ENCODE results near the gene STOX1. TPM values are rescaled to one million over a fixed set of nuclear protein-coding genes. Genes with fewer than 3 reads are reported as not detected.

Gene STOX1
- polyA plus RNA-seq, 1 donor from 2014 or later = 1.2 TPM

DNA sequence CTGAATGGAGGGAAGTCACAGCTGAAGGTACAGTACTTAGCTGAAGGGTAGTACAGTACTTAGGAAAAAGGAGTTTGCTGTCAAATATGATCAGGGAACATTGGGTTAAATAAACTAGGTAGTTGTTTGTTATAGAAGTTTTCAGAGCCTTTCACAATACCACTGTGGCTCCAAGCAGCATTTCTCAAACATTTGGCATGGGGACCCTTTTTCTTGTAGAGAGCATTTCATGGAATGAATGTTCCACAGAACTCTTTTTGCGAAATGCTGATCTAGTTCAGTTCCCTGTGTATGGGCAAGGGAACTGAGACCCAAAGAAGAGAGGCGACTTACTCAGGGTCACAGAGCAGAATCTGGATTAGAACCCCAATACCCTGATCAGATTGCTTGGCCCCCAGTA lies 42.3 kb downstream of the STOX1 start:
- Histone ChIP-seq H3K4me2 (ENCODE audit: low read length) (no peak overlapping the region), H2AFZ (ENCODE audit: low read depth, low read length) (no peak overlapping the region), H4K20me1 (ENCODE audit: insufficient read depth) (no peaks in the 10 kb centered on the region), H3F3A (ENCODE audit: insufficient read depth, low read length, poor library complexity, severe bottlenecking) (no peaks in the 10 kb centered on the region), H3K9me2 (ENCODE audit: insufficient read depth, low read length) (no peaks in the 10 kb centered on the region), H3K4me3 (ENCODE audit: low read length) (no peak overlapping the region), H3K9ac (ENCODE audit: low read length) (no peak overlapping the region), H3K9me3 (ENCODE audit: low read length) (no peaks in the 10 kb centered on the region), H3K27me3 (ENCODE audit: insufficient read depth, low read depth, low read length) (no peaks in the 10 kb centered on the region), H3K36me3 (ENCODE audit: insufficient read depth, low read length) (no peaks in the 10 kb centered on the region), H3K27ac (ENCODE audit: low read length) (no peak overlapping the region), H3K79me2 (replicated peaks; ENCODE audit: insufficient read depth, low read length) (no peaks in the 10 kb centered on the region)
- TF ChIP-seq, protein P1, sequence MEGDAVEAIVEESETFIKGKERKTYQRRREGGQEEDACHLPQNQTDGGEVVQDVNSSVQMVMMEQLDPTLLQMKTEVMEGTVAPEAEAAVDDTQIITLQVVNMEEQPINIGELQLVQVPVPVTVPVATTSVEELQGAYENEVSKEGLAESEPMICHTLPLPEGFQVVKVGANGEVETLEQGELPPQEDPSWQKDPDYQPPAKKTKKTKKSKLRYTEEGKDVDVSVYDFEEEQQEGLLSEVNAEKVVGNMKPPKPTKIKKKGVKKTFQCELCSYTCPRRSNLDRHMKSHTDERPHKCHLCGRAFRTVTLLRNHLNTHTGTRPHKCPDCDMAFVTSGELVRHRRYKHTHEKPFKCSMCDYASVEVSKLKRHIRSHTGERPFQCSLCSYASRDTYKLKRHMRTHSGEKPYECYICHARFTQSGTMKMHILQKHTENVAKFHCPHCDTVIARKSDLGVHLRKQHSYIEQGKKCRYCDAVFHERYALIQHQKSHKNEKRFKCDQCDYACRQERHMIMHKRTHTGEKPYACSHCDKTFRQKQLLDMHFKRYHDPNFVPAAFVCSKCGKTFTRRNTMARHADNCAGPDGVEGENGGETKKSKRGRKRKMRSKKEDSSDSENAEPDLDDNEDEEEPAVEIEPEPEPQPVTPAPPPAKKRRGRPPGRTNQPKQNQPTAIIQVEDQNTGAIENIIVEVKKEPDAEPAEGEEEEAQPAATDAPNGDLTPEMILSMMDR (IDR thresholded peaks at IDR 0.05; ENCODE audit: poor library complexity, severe bottlenecking) = no peak
- no peak for TF ChIP-seq RAD21 (conservative IDR thresholded peaks at IDR 0.05)

DNA sequence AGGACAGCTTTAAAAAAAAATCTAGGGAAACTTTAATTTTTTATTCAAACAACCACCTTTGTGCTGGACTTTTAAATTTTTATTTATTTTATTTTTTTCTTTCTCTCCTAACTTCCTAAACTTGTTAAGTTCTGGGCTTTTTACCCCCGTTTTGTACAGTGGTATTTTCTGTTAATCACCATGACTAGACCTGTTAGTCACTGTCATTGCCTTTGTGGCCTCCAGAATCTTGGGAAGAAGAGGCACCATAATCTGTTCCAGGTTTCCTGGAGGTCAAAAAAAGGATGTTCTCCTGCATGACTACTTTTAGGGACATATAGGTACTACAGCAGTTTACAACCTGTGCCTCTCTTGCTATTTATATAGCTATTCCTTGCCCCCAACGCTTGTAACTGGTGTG lies 42.7 kb downstream of the STOX1 start:
- Histone ChIP-seq H2AFZ (ENCODE audit: low read depth, low read length) (no peak overlapping the region), H3K9ac (ENCODE audit: low read length) (no peak overlapping the region), H3K9me3 (ENCODE audit: low read length) (no peaks in the 10 kb centered on the region), H3K27ac (ENCODE audit: low read length) (no peak overlapping the region), H3F3A (ENCODE audit: insufficient read depth, low read length, poor library complexity, severe bottlenecking) (no peaks in the 10 kb centered on the region), H3K27me3 (ENCODE audit: insufficient read depth, low read depth, low read length) (no peaks in the 10 kb centered on the region), H3K4me2 (ENCODE audit: low read length) (no peak overlapping the region), H3K36me3 (ENCODE audit: insufficient read depth, low read length) (no peaks in the 10 kb centered on the region), H3K9me2 (ENCODE audit: insufficient read depth, low read length) (no peaks in the 10 kb centered on the region), H3K4me3 (ENCODE audit: low read length) (no peak overlapping the region), H3K79me2 (replicated peaks; ENCODE audit: insufficient read depth, low read length) (no peaks in the 10 kb centered on the region), H4K20me1 (ENCODE audit: insufficient read depth) (no peaks in the 10 kb centered on the region)
- TF ChIP-seq RAD21 (conservative IDR thresholded peaks at IDR 0.05) (no peak), TAF1 (IDR thresholded peaks at IDR 0.05; ENCODE audit: low read depth) (no peak), EP300 (conservative IDR thresholded peaks at IDR 0.05; ENCODE audit: poor library complexity, severe bottlenecking) (no peak), SMC3 (conservative IDR thresholded peaks at IDR 0.05; ENCODE audit: poor library complexity) (no peak), EZH2 (IDR thresholded peaks at IDR 0.05; ENCODE audit: borderline replicate concordance, insufficient read depth, low read length, poor library complexity, severe bottlenecking) (no peak), POLR2AphosphoS5 (IDR thresholded peaks at IDR 0.05) (no peak), MXI1 (conservative IDR thresholded peaks at IDR 0.05; ENCODE audit: poor library complexity, severe bottlenecking) (no peak)
- TF ChIP-seq, protein P2, sequence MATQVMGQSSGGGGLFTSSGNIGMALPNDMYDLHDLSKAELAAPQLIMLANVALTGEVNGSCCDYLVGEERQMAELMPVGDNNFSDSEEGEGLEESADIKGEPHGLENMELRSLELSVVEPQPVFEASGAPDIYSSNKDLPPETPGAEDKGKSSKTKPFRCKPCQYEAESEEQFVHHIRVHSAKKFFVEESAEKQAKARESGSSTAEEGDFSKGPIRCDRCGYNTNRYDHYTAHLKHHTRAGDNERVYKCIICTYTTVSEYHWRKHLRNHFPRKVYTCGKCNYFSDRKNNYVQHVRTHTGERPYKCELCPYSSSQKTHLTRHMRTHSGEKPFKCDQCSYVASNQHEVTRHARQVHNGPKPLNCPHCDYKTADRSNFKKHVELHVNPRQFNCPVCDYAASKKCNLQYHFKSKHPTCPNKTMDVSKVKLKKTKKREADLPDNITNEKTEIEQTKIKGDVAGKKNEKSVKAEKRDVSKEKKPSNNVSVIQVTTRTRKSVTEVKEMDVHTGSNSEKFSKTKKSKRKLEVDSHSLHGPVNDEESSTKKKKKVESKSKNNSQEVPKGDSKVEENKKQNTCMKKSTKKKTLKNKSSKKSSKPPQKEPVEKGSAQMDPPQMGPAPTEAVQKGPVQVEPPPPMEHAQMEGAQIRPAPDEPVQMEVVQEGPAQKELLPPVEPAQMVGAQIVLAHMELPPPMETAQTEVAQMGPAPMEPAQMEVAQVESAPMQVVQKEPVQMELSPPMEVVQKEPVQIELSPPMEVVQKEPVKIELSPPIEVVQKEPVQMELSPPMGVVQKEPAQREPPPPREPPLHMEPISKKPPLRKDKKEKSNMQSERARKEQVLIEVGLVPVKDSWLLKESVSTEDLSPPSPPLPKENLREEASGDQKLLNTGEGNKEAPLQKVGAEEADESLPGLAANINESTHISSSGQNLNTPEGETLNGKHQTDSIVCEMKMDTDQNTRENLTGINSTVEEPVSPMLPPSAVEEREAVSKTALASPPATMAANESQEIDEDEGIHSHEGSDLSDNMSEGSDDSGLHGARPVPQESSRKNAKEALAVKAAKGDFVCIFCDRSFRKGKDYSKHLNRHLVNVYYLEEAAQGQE (IDR thresholded peaks at IDR 0.05; ENCODE audit: borderline replicate concordance) = no peak
- TF ChIP-seq, protein P1 (IDR thresholded peaks at IDR 0.05; ENCODE audit: poor library complexity, severe bottlenecking) = no peak

All from neural cell (in vitro differentiated cells).